GM21515 (cell line): ENCODE results near the gene ZXDC.

Experiments used
- ATAC-seq: cut with Tn5 transposase; IDR thresholded peaks from one replicate; pipeline ENCODE4 v1.9.1; 2021; ENCODE audit not compliant: unreplicated experiment

Gene ZXDC

DNA sequence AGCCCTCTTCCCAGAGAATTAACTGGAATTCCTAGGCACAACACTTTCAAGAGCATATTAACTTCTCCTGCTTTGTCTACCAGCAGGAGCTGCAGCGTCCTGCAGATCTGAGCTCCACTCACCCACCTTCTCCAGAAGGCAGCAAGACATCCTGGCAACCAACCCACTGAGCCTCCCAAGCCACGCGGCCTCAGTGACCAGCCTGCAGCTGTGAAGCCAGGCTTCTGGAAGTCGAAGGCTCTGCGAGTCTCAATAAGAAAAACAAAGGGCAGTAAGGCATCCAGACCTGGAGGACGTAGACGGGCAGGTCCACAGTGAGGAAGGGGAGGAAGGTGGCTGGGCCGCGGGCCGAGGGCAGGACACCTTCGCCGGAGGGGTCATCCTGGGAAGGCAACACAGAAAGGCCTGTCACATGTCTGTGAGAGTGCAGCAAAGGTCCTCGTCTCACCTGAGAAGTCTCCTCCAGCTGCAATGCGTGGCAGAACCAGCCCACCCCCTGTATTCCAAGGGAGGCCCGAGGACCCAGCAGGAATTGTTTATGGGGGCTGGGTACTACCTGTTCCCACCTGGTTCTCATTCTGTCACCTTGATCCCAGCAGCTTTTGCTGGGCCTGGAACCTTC lies 36.2 kb downstream of the ZXDC start:
- no peak for ATAC-seq

GRCh38 chr3:126438746-126439145 lies 36.9 kb downstream of the ZXDC start:
- no peak for ATAC-seq

DNA sequence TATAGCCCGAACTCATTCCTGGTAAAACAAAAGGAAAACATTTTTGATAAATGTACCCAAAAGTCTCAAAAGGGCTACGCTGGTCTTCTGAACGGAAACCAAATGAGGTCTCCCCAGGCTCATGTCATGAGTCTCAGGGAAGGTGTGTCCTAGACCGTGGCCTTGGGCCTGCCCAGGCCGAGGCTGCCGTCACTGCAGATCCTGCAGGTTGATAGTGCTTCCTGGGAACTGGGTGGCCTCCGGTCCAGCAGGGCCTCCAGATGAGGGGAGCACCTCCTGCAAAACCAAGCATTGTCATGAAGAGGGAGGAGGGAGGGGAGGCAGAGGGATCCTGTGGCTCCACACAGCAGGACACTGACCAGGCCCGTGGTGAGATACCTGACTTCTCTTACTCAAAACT lies 37.5 kb downstream of the ZXDC start:
- no peak for ATAC-seq

DNA sequence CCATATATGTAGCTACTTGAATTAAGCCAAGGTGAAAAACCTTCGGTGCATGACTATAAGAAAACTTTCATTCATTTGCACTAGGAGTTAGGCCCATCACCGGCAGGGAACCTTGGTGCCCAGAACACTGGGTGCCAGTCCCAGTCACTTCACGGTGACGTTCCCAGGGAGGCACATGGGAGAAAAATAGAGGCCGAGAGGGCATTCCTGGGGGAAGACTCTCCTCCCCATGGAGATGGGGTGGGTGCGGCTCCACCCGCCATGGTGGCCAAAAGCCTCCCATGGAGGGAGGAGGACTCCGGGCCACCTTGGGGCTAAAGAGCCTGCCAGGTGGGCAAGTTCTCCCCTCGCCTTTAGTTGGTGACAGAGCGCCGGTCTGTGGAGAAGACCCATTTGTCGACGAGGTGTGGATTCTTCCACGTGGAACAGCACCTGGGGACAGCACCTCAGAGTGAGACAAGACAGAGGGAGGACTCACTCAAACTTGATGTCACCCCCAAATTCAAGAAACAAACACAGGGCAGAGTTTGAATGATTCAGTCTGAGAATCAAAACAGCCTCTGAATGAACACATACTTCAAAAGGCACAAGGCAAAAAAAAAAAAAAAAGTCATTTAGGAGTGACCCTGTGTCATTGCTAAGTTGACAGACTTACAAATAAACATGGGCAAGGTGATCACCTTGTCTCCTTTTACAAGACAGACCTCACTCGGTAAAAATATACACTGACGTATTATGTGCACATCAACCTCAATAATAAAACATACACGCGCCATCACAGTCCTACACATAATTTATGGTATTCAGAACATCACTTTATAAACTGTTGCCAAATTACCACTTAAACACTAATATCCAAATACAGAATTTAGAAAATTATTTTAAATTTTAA lies 38.6 kb downstream of the ZXDC start:
- no peak for ATAC-seq

DNA sequence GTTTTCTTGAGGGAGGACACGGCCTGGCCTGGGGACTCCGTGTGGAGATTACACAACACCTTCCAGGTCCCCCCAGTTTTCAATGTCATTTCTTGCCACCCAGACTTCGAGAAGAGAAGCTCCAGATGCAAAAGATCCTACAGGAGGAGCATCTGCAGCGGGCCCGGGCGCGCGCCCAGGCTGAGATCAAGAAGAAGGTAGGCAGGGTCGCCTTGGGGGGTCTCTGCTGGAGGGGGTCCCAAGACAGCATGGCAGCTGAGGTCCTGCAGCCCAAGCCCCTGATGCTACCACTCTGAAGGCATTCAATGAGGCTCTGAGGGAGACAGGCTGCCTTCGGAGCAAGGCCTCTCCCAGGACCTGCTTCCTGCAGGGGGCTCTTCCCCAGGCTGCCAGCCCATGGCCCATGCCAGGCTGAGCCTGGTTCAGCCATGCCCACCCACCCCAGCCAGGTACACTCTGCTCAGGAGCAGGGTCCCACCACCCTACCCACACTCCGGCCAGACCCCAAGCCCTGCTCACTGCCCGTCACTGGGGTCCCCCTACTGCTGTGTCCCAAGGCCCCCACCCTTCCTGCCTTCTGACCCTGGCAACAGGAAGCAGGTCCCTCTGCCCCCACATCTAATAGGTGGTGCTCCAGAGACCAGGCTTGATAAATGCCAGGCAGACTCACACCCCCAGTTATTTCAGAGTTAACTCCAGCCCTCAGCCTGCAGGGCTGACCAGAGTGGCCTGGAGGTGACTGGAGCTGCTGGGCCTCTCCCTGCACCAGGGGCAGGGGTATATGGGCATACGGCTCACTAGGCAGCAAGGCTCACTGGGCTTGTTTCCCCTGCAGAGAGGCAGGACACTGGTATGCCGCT lies 40.0 kb downstream of the ZXDC start:
- ATAC-seq, result no peak

- ATAC-seq, result no peak
Measured at GRCh38 chr3:126434931-126435411, 40.7 kb downstream of the ZXDC start.

DNA sequence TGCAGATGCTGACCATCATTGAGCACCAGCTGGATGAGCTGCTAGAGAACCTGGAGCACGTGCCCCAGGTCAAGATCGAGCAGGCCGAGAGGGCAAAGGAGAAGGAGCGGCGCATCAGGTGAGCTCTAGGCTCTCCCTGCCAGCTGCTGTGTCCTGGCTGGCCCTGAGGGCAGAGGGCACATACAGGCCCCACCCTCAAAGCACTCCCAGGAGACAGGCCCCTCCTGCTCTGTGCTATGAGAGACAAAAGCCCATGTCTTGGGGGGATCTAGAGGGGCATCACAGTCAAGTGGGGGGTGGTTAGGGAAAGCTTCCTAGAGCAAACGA lies 41.5 kb downstream of the ZXDC start:
- ATAC-seq, result no peak

GRCh38 chr3:126433496-126434263 lies 42.0 kb downstream of the ZXDC start:
- ATAC-seq, result no peak

DNA sequence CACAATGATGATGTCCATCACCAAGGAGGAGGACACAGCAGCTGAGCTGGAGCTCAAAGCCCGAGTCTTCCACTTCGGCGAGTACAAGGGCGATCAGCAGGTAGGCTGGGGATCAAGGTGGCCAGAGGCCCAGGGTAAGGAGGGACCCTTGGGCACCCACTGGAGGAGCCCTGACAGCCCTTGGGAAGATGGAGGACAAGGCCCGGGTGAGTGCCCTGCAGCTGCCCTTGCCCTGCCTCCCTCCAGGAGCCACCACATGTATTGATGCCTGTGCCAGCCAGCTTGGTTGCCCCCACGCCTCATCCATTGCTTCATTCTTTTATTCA lies 42.6 kb downstream of the ZXDC start:
- no peak for ATAC-seq

DNA sequence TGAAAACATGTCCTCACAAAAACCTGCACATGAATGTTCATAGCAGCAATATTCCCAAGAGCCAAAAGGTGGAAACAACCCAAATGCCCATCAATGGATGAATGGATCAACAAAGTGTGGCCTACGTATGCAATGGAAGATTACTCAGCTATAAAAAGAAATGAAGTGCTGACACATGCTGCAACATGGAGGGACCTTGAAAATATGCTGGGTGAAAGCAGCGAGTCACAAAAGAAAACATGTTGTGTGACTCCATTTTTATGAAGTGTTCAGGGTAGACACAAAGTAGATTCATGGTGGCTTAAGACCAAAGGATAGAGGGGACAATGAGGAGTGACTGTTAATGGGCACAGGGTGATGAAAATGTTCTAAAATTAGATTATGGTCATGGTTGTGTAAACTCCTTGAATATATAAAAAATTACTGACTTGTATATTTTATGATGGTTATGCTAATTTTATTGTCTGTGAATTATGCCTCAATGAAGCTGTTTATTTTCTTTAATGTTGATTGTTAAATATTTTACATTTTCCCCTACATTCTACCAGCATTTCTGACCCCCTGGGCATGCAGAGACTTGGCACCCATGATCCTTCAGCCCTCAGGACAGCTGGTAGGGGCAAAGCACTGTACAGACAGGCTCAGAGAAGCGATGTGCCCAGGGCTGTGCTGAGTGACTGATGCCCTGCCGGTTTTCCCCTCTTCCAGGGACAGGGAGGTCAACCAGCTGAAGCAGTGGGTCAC lies 43.2 kb downstream of the ZXDC start:
- ATAC-seq, result no peak

DNA sequence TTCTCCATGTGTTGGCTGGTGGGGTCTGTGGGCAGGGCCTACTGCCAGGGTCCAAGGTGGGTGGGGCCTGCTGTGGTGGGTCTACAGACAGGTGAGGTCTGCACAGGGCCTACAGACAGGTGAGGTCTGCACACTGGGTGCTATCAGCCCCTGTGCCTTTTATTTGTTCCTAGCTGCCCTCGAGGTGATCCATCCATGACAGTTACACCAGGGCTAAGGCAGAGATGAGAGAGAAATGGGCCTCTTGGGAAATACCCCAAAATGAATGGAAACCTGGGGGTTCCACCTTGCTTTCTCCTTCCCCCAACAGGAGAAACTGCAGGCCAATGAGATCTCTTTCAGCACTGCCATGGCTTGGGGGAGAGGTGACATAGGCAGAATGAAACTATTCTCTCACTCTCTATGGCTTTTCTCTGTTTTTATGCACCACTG lies 44.6 kb downstream of the ZXDC start:
- ATAC-seq, result peak; percentile 68

- no peak for ATAC-seq
Measured at GRCh38 chr3:126424751-126425150, 50.9 kb downstream of the ZXDC start.

- no peak for ATAC-seq
Measured at GRCh38 chr3:126424039-126424717, 51.5 kb downstream of the ZXDC start.

- no peak for ATAC-seq
Measured at GRCh38 chr3:126423191-126424038, 52.3 kb downstream of the ZXDC start.

- no peak for ATAC-seq
Measured at GRCh38 chr3:126422571-126423091, 53.1 kb downstream of the ZXDC start.

GRCh38 chr3:126422121-126422520 lies 53.6 kb downstream of the ZXDC start:
- ATAC-seq, result no peak

DNA sequence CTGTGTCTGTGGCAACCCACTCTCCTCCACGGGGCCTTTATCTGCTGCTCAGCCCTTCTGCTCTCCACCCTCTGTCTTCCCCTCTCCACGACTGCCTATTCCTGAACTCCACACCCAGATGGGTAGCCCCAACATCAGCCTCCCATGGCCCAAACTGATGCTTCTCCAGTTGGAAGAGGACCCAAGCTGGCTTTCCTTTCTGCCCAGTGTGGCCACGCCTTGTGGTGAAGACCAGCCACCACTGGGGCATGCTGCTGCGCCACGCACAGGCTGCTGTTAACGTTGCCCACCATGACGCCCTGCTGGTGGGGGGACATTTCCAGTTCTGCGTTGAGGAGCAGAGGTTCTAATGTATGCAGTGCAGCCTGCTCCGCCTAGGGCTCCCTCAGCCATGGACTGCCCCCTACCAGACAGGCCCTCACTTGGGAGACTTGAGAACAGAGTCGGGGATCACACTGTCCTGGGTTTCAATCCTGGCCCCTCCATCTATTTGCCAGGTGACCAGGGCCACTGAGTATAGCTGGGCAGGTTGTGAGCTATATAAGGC lies 54.0 kb downstream of the ZXDC start:
- ATAC-seq, result no peak
